Gastroesophageal sphincter (tissue), 3 donors: Measurements from ENCODE around the gene ANKRD36.
"Not testable (repeated sequence)": the region's sequence is repeated elsewhere in the genome, so short reads cannot be mapped to it uniquely, and the experiment has no call there.

ENCODE experiments used
- POLR2A ChIP-seq, 2 donors: fragments of 450-650 bp; IDR thresholded peaks; one replicate each; pipeline ENCODE4 v1.6.1; 2017; ENCODE audit warnings: antibody characterized with exemption in 2 of 2, mild to moderate bottlenecking in 2 of 2, moderate library complexity in 1 of 2
- TF ChIP-seq, protein P1 (sequence below), 4 experiments: fragments of 200-600 bp in 2 of 4; fragments of 450-650 bp in 2 of 4; sonication (generic) in 1 of 4; IDR thresholded peaks; one replicate each; pipeline ENCODE4 v1.5.1; 2017 to 2019; ENCODE audit warnings: antibody characterized with exemption in 4 of 4, mild to moderate bottlenecking in 2 of 4, moderate library complexity in 2 of 4

GRCh38 chr2:97276232-97276798 is 163.4 kb downstream of the ANKRD36 start:
- TF ChIP-seq, protein P1, sequence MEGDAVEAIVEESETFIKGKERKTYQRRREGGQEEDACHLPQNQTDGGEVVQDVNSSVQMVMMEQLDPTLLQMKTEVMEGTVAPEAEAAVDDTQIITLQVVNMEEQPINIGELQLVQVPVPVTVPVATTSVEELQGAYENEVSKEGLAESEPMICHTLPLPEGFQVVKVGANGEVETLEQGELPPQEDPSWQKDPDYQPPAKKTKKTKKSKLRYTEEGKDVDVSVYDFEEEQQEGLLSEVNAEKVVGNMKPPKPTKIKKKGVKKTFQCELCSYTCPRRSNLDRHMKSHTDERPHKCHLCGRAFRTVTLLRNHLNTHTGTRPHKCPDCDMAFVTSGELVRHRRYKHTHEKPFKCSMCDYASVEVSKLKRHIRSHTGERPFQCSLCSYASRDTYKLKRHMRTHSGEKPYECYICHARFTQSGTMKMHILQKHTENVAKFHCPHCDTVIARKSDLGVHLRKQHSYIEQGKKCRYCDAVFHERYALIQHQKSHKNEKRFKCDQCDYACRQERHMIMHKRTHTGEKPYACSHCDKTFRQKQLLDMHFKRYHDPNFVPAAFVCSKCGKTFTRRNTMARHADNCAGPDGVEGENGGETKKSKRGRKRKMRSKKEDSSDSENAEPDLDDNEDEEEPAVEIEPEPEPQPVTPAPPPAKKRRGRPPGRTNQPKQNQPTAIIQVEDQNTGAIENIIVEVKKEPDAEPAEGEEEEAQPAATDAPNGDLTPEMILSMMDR (IDR thresholded peaks at IDR 0.05): not testable (repeated sequence)
- TF ChIP-seq POLR2A (IDR thresholded peaks at IDR 0.05): not testable (repeated sequence)
